Activated CD4-positive, alpha-beta T cell treated with anti-CD3 and anti-CD28 coated beads, Interleukin-2, Interleukin-4, amounts not matched to agents 100 ng/mL and 50 ng/mL, durations not matched to agents 16 hours and 8 hours (primary cell): Measurements from ENCODE around the gene STMN1.
A peak's percentile ranks its signal among the peaks of the same experiment; 100 is the strongest.

Source experiments
- DNase-seq: peaks from one replicate; pipeline ENCODE4 v3.0.0-alpha.2; 2020; ENCODE audit warnings: low spot score

The STMN1 gene

DNA sequence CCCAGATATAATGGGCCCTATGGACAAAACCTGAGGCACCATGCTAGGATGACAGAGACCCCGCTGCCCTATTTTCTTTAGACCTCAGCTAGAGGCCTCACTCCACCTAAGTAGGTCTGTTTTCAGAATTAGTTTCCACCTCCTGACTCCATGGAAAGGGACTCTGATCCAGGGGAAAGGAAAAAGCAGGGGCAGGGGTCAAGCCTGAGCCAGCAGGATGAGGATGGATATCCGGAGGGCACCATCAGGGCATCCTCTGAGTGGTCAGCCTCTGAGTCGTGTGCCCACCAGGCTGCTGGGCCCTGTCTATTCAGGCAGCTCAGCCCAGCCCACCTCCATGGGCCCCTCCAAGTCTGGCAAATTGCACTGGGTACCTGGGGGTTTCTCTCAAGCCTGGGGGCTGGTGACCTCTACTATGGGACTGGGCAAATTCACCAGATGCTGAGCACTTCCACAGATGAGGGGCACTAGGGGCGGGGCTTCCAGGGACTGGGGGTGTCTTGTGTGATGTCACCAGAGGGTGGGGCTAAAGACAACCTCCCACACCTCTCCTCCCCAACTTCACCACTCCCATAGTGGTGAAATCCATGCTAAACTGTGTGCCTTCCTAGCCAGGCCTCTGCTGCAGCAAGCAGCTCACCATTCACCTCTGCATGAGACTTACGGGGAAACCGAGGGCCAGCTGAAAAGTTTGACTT is 36.2 kb downstream of the STMN1 start:
- DNase-seq = no peak

DNA sequence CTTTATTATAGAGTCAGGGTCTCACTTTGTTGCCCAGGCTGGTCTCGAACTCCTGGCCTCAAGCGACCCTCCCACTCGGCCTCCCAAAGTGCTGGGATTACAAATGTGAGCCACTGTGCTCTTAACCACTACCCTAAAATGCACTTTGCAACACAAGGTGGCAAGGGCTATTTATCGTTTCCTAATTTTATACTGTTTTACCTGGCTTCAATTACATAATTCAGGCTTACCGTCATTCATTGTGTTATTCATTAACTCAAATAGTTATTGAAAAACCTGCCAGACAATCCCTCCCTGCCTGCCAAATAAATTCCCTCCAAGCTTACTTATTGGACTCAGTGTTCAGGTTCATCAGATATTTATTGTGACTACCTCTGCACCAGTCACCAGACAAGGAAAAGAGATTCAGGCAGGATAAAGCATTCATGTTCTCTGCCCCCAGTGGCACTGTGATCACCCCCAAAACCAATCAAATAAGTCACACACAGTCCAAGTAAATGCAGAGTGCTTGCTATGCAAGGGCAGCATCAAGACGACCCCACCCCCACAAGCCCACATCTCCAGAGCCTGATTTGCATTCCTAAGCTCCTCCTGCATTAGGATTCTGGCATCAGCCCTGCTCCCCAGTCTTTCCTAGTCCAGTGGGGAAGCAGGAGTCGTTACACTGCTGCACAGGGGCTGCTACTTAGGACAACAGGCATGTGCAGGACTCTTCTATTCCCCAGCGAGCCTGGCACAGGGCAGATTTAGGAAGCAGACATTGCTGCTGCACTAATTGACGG is 38.8 kb downstream of the STMN1 start:
- DNase-seq = no peak

DNA sequence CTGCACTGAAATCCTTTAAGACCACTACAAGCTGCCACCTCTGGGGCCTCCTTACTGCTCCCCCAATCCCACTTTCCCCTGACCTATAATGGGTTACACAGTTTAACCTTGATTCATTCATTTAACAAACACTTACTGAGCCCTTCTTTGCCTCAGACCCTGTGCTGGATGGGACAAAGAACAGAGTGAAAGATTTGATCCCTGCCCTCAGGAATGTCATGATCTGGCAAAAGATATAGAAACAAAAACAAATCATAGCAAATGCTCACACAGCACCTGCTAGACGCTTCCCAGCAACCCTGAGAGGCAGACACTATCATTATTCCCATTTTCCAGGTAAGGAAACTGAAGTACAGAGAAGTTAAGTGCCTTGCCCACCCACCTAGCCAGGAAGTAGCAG is 39.9 kb downstream of the STMN1 start:
- DNase-seq = no peak

DNA sequence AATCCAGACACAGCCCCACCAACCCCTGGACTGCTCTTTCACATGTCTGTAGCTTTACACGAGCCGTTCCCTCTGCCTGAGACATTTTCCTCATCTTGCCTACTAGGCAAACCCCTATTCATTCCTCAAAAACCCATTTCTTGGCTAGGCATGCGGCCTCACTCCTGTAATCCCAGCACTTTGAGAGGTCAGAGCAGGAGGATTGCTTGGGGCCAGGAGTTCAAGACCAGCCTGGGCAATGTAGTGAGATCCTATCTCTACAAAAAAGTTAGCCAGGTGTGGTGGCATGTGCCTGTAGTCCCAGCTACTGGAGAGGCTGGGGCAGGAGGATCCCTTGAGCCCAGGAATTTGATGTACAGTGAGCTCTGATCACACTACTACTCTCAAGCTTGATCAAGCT is 41.8 kb downstream of the STMN1 start:
- DNase-seq = no peak

DNA sequence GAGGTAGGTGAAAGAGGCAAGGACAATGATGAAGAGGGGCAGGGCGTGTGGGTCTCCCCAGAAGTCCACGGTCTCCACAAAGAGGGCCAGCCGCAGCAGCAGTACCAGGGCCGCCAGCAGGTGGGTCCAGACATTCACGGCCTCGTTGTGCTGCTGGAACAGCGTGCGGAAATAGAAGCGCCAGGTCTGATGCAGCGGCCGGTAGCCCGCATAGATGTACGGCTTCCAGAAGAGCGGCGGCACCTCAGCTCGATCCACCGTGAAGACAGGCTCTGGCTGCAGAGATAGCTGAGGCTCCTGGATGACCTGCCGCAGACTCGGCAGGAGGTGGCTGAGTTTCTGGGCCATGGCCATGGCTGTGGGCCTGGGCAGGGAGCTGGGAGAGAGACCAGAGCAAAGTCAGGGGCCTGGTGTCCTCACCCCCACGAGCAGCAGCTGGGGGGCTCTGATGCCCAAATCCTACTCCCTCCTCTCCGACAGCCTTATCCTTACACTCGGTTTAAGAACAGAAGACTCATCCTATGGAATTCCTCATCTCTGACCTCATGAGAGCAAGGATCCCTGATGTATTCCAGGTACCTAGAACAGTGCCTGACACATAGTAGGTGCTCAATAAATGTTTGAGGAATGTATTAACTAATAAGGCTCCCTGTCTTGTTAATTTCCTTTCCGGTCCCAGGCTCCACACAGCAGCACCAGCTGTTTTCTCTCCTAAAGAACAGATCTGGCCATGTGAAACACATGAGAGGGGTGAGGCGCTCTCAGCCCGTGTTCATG is 42.5 kb downstream of the STMN1 start:
- DNase-seq = no peak

DNA sequence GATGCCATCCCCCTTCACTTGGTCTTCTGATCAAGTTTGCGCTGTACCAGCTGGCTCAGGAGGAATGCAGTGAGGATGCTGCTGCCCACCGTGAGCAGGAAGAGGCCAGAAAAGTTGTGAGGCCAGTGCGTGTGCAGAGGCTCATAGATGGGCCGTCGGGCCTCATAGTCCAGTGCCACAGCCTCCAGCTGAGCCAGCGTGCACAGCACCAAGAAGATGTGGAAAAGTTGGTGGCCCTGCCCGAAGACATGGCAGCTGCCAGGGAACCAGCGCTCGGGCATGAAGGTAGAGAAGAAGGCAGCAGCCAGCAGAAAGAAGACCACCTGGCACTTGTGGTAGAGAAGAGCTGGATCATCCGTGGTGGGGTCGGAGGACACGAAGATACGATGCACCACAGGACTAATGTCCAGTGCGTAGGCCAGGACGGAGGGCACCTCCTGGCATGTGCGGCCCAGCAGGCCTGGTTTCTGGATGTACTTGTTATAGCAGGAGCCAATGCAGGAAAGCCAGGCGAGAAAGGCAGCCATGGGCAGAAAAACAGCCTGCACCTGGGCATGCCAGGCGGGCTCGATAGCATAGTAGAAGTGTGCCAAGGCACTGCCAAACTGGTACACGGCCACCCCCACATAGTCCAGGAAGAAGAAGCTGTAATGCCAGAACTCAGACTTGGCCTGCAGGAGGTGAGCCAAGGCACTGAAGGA is 43.3 kb downstream of the STMN1 start:
- no peak for DNase-seq

DNA sequence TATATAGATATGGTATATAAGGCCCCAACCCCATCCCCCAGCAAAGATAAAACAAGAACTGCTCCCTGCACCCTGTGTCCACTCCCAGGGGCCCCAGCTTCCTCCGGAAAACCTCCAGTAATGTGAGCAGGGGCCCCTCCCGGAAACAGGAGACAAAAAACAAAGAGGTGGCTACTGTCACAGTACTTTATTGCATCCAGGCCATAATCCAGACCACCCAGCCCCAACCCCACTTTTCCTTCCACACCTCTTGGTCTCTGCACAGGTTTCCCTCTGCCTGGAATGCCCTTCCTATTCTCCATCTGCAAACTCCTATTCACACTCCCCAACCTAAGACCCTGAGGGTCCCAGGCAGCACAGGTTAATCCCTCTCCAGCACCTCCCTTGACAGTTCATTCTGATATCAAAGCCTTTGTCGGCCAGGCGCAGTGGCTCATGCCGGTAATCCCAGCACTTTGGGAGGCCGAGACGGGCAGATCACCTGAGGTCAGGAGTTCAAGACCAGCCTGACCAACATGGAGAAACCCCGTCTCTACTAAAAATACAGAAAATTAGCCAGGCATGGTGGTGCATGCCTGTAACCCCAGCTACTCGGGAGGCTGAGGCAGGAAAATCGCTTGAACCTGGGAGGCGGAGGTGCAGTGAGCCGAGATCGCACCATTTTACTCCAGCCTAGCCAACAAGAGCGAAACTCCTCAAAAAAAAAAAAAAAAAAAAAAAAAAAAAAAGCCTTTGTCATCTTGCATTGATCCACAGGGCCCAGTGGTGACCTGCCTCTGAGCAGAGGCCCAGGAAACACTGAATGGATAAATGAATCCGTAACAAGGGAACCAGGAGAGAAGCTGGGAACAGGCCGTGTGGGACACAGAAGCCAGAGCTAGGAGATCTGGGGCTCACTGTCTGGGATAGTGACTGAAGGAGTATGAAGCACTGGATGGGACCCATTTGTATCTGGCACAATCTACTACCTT is 44.6 kb downstream of the STMN1 start:
- DNase-seq = no peak

DNA sequence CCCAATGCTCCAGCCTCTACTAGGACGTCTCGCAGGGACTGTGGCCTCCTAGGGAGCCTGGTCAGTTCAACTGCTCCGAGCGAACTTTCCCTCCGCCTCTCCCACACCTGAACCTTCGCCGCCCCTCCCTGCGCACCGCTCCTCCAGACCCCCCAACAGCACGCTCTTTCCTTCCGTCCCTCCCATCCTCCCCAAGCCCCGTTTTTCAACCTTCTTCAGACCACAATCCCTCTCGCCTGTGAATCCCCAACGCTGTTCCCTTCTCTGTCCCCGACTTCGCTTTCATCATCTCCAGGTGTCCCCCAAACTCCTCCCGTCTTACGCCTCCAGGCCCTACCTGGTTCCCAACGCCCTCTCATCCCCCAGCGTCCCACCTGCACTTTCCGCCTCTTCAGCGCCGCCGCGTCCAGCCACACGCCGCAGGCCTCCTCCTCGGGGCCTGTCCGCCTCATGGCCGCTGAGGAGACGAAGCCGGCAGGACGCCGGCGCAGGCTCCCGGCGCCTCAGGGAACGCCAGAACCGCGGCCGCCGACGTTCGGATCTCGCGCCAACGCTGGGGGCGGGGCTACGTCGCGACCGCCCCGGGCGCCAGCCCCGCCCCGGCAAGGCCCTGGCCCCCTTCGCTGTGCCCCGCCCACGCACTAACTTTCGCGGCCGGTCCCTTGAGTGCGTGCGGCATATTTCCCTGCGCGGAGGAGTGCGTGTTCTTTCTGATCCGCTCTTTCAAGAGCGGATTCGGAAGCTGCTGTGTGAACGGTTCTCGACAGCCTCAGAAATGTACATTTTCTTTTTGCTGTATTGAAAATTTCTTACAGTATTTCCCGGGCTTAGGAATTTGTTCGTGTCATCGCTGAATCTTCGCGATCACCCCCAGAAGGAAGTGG is 47.1 kb downstream of the STMN1 start, which contains the start of gene AUNIP:
TSS of gene AUNIP (minus strand) at position 552 of the 884 bp plus-strand sequence. CDS start at position 452, 100 bp downstream.
- DNase-seq = peak; percentile 89

DNA sequence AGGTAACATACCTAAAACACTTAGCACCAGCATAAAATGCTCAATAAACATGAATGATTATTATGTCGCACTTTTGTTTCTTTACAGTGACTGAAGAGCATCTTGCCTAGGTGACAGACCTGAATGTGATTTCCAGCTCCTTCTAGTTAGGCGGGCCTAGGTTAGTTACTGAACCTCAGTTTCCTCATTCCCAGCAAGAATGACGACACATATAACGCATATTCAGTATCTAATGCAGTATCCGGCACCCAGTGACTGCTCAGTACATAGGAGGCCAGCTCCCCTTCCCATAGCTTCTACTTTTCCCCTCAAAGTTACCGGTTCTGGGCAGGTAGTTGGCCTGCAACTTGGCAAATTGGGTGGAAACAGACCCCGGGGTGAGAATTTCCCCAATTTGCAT is 47.7 kb downstream of the STMN1 start:
- no peak for DNase-seq

DNA sequence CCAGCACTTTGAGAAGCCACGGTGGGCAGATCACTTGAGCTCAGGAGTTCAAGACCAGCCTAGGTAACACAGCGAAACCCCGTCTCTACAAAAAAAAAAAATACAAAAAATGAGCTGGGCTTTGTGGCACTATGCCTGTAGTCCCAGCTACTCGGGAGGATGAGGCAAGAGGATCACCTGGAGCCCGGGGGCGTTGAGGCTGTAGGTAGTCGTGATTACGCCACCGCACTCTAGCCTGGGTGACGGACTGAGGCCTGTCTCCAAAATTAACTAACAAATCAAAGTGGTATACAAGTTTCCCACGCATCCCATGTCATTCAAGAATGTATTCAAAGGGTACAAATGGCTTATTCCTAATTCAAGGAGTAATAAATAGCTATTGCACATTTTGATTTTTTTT is 49.4 kb downstream of the STMN1 start:
- DNase-seq = no peak

DNA sequence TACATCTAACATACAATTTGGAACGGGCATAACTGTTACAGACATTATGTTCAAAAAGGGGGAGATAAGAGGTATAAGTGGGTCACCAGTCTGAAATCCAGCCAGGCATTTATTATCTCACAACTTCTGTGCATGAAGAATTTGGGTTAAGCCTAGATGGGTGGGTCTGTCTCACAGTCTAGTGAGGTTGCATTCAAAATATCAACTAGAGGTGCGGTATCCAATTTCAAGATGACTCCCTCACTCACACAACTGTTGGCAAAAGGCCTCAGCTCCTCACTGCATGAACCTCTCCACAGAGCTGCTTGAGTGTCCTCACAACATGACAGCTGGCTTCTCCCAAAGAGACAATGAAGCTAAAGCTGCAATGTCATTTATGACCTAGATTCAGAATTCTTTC is 51.7 kb downstream of the STMN1 start:
- no peak for DNase-seq
